GM19099 (cell line): ENCODE measurements around the gene TERC.

Experiments
- POLR2A ChIP-seq: IDR thresholded peaks from 3 replicates; pipeline ENCODE4 v1.6.1; 2011; ENCODE audit warnings: low read depth; ENCODE audit not compliant: insufficient read length; ENCODE audit errors: extremely low read depth

Gene TERC

GRCh38 chr3:169748670-169749069 lies 16.2 kb downstream of the TERC start:
- no peak for TF ChIP-seq POLR2A

GRCh38 chr3:169746924-169747323 lies 17.9 kb downstream of the TERC start:
- no peak for TF ChIP-seq POLR2A

- TF ChIP-seq POLR2A, result no peak
These were observed 20.4 kb downstream of the TERC start for GRCh38 chr3:169744366-169745054.

- TF ChIP-seq POLR2A, result no peak
These were observed 25.8 kb downstream of the TERC start for GRCh38 chr3:169739067-169739466.

GRCh38 chr3:169722724-169723123 lies 42.1 kb downstream of the TERC start:
- no peak for TF ChIP-seq POLR2A
